Osteoblast (primary cell): ENCODE results near the gene GIPR. TPM values are rescaled to one million over a fixed set of nuclear protein-coding genes. Genes with fewer than 3 reads are reported as not detected.

Experiments used
- DNase-seq: peaks from one replicate; pipeline ENCODE4 v3.0.0; 2011; ENCODE audit warnings: low spot score, mixed read lengths; ENCODE audit not compliant: insufficient read length; ENCODE audit errors: missing footprints
- H2AFZ ChIP-seq: 2 replicates; pipeline ENCODE4 v1.6.0; 2011; ENCODE audit warnings: mild to moderate bottlenecking, low read length
- H3K27ac ChIP-seq: 2 replicates; pipeline ENCODE4 v1.5.1; 2011; ENCODE audit warnings: mild to moderate bottlenecking, low read depth, low read length, moderate library complexity
- H3K27me3 ChIP-seq: 2 replicates; pipeline ENCODE4 v1.6.0; 2012; ENCODE audit warnings: mild to moderate bottlenecking, control low read depth, inconsistent platforms, low read length, moderate library complexity; ENCODE audit not compliant: insufficient read depth
- H3K36me3 ChIP-seq: 2 replicates; pipeline ENCODE4 v1.5.1; 2011; ENCODE audit warnings: mild to moderate bottlenecking, low read length, control low read depth, moderate library complexity; ENCODE audit not compliant: insufficient read depth
- H3K4me1 ChIP-seq: 2 replicates; pipeline ENCODE4 v1.5.1; 2011; ENCODE audit warnings: mild to moderate bottlenecking, low read length, control low read depth, moderate library complexity; ENCODE audit not compliant: insufficient read depth
- H3K4me2 ChIP-seq: 2 replicates; pipeline ENCODE4 v1.6.0; 2011; ENCODE audit warnings: mild to moderate bottlenecking, low read length; ENCODE audit not compliant: insufficient read depth
- H3K4me3 ChIP-seq: fragments of 200-600 bp; sonication (generic); 3 replicates; pipeline ENCODE4 v1.5.1; 2012; ENCODE audit warnings: mild to moderate bottlenecking, low read length, inconsistent platforms; ENCODE audit not compliant: insufficient read depth
- H3K79me2 ChIP-seq: 2 replicates; pipeline ENCODE4 v1.6.0; 2012; ENCODE audit warnings: mild to moderate bottlenecking, low read length, control low read depth, inconsistent platforms; ENCODE audit not compliant: insufficient read depth
- H3K9me3 ChIP-seq: 2 replicates; pipeline ENCODE4 v1.5.1; 2011; ENCODE audit warnings: low read depth, low read length, control low read depth
- H4K20me1 ChIP-seq: 2 replicates; pipeline ENCODE4 v1.6.0; 2012; ENCODE audit warnings: mild to moderate bottlenecking, low read length, control low read depth; ENCODE audit not compliant: insufficient read depth
- total RNA-seq: library from RNA; depleted of rRNA; stranded (reverse); fragments of >200 nt; gene quantifications from 2 replicates; pipeline ENCODE4 v1.2.3, GENCODE V29; 2012
- TF ChIP-seq, protein P1 (sequence below): IDR thresholded peaks from 2 replicates; pipeline ENCODE4 v1.5.1; 2011; ENCODE audit warnings: mild to moderate bottlenecking, low read depth, low read length, moderate library complexity; ENCODE audit errors: extremely low read depth

GIPR gene
- total RNA-seq, 1 donor, result under 0.01 TPM

DNA sequence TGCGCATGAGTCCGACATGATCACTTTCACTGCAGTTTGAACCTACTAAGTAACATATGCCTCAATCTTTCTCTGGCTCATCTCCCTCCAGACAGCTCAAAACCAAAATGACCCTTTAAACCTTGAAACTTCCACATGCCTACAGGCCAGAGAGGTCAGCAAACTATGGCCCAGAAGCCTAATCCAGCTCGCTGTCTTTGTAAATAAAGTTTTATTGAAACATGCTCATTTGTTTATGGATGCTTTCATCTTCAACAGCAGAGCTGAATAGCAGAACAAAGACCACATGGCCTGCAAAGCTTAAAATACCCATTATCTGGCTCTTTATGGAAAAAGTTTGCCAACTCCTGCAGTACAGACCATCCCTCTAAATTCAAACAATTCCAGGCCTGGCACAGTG is 47.1 kb downstream of the GIPR start:
- no peaks in the 10 kb centered on the region for H3K27me3 ChIP-seq
- no peak overlapping the region for H3K4me2 ChIP-seq
- peaks cover 3% of the 10 kb centered on the region for H4K20me1 ChIP-seq
- no peak overlapping the region for H3K4me3 ChIP-seq
- no peak for DNase-seq
- no peaks in the 10 kb centered on the region for H3K9me3 ChIP-seq
- peaks cover 7% of the 10 kb centered on the region for H3K36me3 ChIP-seq
- peaks cover 80% of the 10 kb centered on the region for H3K79me2 ChIP-seq
- H2AFZ ChIP-seq, result no peak overlapping the region
- no peak overlapping the region for H3K27ac ChIP-seq
- TF ChIP-seq, protein P1, sequence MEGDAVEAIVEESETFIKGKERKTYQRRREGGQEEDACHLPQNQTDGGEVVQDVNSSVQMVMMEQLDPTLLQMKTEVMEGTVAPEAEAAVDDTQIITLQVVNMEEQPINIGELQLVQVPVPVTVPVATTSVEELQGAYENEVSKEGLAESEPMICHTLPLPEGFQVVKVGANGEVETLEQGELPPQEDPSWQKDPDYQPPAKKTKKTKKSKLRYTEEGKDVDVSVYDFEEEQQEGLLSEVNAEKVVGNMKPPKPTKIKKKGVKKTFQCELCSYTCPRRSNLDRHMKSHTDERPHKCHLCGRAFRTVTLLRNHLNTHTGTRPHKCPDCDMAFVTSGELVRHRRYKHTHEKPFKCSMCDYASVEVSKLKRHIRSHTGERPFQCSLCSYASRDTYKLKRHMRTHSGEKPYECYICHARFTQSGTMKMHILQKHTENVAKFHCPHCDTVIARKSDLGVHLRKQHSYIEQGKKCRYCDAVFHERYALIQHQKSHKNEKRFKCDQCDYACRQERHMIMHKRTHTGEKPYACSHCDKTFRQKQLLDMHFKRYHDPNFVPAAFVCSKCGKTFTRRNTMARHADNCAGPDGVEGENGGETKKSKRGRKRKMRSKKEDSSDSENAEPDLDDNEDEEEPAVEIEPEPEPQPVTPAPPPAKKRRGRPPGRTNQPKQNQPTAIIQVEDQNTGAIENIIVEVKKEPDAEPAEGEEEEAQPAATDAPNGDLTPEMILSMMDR, result no peak
- H3K4me1 ChIP-seq, result peaks cover 20% of the 10 kb centered on the region

DNA sequence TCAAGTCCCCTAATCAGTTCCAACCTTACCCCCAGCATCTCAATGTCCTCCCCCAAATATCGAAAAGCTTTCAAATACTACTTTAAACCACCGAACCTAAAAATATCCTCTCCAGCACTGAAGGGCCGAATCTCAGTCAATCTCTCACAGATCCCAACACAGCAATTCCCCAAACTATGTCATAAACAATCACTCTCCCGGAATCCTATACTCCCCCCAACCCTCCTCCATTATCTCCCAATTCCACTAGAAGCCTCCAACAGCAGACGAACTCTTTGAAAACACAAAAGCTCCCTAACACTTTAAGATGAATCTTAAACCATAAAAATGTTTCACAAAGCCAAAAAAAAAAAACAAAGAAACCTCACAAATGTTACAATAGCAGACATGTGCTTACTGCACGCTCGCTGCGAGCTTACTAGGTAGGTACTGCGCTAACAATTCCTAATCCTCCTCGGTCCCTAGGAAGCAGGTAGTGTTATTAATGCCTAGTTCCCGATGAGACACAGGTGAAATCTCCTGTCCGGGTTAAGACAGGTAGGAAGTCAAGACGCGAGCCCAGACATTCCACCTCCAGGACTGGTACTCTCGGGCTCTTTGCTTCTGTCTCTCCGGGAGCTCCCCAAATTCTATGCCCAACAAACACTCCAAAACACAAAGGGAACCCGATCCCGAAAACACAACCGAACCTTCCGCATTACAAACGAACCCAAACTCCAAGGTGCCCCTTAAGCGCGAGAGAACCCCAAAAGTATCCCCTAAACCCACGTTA is 48.5 kb downstream of the GIPR start:
- peak; percentile 76 for DNase-seq
- Histone ChIP-seq H3K36me3 (peaks cover 7% of the 10 kb centered on the region), H2AFZ (peak overlapping the region; percentile 86), H3K27me3 (no peaks in the 10 kb centered on the region), H3K9me3 (no peaks in the 10 kb centered on the region), H3K27ac (peak overlapping the region; percentile 67), H3K79me2 (peaks cover 77% of the 10 kb centered on the region), H4K20me1 (no peaks in the 10 kb centered on the region), H3K4me3 (peak overlapping the region; percentile 86), H3K4me2 (peak overlapping the region; percentile 100), H3K4me1 (peaks cover 20% of the 10 kb centered on the region)
- TF ChIP-seq, protein P1, result no peak

DNA sequence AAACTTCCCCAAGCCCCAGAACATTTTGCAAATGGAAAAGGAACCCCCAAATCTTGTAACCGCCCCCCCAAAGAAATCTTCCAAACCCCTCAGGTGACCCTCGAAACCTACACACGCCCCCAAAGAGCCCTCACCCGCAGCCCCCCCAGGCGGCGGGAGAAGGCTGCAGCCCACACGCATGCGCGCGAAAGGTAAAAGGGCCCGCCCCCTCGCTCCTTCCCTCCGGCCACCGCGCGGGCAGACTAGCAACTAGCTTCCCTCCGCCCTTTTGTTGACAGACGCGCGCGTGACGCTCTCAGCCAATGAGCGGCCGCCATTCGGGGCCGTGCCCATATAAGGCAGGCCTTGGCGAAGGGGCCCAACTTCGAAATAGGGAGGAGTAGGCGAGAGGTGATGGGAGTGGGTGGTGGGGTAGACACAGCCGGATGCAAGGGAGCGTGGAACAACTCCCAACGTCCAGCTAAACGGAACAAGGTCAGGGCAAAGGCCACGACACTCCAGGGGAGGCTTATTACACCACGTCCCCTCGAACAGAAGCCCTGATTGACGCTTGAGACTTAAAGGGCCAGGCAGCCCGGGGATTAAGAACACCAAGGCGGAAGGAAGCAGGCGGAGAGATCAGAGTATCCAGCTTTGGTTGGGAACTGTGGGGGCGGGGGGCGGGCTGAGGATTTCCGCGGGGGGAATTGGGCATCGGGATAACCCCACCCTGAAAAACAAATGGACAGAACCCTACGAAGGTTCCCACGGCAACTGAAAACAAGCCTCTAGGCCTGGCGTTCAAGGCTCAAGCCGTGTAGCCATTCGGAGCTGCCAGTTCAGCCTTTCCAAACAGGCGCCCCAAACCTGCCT is 49.3 kb downstream of the GIPR start:
- TF ChIP-seq, protein P1, result no peak
- peaks cover 72% of the 10 kb centered on the region for H3K79me2 ChIP-seq
- no peaks in the 10 kb centered on the region for H3K9me3 ChIP-seq
- H4K20me1 ChIP-seq, result no peaks in the 10 kb centered on the region
- peak; percentile 99 for DNase-seq
- peak overlapping the region; percentile 100 for H3K4me2 ChIP-seq
- H3K27me3 ChIP-seq, result no peaks in the 10 kb centered on the region
- peaks cover 10% of the 10 kb centered on the region for H3K36me3 ChIP-seq
- peak overlapping the region; percentile 86 for H3K4me3 ChIP-seq
- peak overlapping the region; percentile 91 for H2AFZ ChIP-seq
- peaks cover 27% of the 10 kb centered on the region for H3K4me1 ChIP-seq
- H3K27ac ChIP-seq, result peak overlapping the region; percentile 95
